Measurements from ENCODE around the gene DNAH17.
"Not testable (repeated sequence)": the region's sequence is repeated elsewhere in the genome, so short reads cannot be mapped to it uniquely, and the experiment has no call there.

Gene DNAH17

DNA sequence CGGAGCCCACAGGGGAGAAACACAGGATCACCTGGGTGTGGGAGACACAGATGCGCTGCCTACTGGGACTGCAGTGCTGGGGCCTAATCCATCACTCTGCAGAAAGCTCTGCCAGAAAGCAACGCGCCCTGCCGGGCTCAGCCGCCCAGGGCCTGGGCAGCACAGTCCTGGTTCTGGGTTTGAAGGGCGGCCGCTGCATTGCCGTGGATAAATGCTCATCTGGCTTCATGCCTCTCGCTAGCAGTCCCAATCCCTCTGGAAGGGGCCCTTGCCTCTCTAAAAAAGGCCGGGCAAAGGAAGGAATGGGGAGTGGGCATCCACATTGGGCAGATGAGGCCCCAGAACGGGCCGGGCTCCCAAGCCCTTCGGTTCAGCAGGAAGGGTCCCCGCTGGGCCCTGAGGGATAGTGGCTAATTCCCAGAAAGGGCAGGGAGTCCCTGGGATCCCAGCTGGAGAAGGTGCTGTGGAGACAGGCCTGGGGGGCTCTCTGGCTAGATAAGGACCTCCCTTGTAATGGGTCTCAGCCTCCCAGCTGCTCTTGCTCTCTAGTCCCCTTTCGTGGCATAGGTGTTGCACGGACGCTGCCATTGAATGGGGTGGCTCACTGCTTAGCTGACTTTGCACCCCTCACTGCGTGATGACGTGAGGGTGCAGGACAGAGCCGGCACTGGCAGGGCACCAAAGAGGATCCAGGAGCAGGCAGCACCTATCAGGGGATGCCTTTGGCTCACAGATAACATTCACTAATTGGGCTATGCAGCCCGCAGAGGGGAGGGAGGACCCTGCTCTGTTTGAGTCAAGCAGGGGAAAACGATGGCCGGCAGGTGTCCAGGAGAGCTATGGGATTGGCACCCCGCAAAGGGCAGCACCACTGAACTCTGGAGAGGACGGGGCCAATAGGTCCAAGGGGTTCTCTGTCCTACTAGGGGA is 110.1 kb downstream of the DNAH17 start:
- intact Hi-C loops (cut with DNase I) = no loop called here
- peak in 2 of 10 donors; percentile 74 to 78 for DNase-seq

DNA sequence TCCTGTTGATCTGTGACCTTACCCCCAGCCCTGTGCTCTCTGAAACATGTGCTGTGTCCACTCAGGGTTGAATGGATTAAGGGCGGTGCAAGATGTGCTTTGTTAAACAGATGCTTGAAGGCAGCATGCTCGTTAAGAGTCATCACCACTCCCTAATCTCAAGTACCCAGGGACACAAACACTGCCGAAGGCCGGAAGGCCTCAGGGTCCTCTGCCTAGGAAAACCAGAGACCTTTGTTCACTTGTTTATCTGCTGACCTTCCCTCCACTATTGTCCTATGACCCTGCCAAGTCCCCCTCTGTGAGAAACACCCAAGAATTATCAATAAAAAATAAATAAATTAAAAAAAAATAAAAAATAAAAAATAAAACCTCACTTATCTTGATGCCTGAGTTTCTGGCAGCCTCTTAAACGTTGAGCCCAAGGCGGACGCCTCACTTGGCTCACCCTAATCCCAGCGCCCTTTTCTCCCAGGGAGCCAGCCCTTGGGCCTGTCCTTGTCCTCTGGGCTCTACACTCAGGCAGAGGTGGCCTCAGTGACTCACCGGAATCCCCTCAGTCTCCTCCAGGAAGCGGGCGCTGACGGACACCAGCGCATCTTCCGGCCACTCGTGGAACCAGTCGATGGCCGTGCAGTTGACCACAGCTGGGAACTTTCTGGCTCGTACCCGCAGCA is 110.9 kb downstream of the DNAH17 start:
- DNase-seq = not testable (repeated sequence)

DNA sequence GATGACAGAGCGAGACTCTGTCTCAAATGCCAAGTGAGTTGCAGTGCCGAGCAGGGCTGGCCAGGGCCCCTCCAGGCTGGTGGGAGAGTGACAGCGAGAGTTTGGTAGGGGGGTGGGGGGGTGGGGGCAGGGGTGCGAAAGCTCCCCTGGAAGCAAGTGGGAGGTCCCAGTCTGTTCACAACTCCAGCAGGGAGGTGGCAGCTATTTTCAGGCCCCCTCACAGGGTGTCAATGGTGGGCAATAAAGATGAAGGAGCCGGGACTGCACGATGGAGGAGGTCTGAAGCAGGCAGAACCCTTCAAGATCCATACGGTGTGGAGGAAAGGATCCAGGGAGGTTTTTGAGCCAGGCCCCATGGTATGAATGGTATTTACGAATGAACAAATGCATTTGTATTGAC is 115.0 kb downstream of the DNAH17 start:
- peak in 1 of 10 donors; percentile 55 for DNase-seq
- intact Hi-C loops (cut with DNase I) = no loop called here

More for the DNA sequence above, 110.9 kb downstream of the DNAH17 start:
- intact Hi-C loops (cut with DNase I) = not testable (repeated sequence)

DNA sequence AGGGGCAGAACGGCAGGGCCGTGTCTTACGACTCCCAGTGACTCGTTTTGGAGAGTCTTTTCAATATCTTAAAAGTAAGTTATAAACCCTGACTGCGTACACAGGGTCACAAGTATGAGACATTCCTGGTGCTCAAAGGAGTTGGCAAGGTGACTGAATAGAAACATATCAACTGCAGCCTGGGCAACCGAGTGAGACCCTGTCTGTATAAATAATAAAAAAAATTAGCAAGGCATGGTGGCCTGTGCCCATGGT is 115.5 kb downstream of the DNAH17 start:
- intact Hi-C loops (cut with DNase I) = no loop called here
- no peak for DNase-seq

DNA sequence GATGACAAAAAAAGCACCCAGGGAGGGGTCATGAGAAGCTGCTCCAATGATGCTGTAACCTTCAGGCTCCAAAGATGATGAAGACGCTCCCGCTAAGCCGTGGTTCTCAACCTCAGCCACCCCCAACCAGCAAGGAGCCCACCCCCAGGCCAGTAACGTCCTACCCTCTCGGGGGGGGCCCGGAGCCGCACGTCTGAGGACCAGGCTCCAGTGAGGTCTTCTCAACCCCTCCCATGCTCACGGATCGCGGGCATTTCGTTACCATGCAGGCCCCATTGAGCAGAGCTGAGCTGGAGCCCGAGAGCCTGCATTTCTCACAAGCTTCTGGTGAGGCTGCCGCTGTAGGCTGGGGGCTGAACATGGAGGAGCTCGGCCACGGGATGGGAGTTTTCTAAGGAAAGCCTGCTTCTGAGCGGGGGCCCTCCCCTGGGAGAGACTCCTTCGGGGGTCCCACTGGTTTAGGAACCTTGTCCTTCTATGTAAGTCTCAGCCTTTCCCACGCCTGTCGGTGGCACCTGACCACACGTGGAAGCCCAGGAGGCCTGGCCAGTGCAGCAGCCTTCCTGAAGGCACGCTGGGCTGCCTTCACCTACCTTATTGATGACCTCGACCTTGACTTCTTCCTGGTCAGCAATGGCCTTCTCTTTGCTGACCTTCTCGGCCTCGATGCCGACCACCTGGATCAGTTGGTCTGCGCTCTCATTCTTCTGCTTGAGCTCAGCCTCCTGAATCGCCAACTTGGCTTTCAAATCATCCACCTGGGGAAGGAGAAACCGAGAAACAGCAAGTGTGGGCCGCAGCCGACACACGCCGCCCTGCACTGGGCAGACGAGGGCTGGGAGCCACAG is 116.0 kb downstream of the DNAH17 start:
- intact Hi-C loops (cut with DNase I) = no loop called here
- DNase-seq = peak in 1 of 10 donors; percentile 56

DNA sequence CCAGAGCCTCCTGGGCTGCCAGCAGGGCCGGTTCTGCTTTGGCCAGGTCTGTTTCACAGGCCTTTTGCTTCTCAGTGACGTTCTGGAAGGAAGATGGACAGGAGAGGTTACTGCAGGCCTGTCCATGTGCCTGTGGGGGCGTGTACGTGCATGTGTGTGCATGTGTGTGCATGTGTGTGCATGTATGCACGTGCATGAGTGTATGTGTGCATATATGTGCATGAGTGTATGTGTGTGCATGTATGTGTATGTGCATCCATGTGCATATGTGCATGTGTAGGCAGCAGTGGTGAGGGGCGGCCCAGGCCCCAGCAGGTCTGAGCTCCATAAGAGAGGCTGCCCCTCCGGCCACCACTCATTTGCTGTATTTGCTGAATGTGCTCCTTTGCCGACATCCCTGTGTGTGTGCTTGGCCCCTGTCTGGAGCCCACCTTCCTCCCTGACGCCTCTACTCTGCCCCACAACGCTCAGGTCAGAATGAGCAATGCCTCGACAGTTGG is 117.0 kb downstream of the DNAH17 start:
- DNase-seq = peak in 1 of 10 donors; percentile 51
- intact Hi-C loops (cut with DNase I) = no loop called here

DNA sequence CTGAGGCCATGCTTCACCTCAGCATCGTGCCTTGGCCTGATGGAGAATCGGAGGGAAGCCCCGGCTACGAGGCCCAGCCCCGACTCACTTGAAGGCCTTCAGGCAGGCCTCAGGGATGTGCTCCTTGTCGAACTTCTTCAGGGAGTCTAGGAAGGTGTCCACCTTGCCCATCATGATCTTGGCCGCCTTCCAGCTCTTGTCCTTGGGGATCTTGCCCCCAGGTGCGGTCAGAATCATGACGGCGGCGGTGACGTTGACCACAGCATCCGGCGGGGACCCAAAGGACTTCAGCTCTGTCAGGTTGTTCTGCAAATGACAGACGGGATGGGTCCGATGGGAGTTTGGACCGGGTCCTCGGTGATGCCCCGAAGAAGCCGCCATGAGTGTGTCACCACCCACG is 117.5 kb downstream of the DNAH17 start:
- intact Hi-C loops (cut with DNase I) = no loop called here
- DNase-seq = peak in 1 of 10 donors; percentile 72

DNA sequence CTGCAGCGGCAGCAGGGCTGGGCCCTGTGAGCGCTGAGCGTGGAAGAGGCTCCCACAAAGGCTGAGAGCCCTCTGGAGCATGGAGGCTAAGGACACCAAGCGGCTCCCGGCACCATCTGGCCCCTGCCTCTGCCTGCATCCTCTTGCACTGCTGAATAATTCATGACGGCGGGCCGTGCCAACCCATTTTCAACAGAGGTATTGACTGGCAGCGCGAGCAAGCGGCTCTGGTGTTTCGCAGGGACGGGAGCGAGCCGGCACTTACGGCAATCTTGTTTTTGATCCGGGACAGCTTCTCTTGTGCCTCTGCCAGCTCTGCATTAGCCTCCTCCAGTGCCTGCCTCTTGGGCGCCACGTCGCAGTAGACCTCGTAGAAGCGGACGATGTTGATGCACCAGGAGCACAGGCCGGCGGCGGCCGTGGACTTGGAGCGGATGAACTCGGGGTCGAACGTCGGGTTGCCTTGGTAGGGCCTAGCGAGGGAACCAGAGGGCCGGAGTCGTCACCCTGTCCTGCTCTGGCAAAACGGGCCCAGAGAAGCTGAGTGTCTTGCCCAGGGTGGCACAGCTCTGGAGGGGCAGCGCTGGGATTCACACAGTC is 118.4 kb downstream of the DNAH17 start:
- intact Hi-C loops (cut with DNase I) = no loop called here
- DNase-seq = peak; percentile 90 to 99 (median 96)

DNA sequence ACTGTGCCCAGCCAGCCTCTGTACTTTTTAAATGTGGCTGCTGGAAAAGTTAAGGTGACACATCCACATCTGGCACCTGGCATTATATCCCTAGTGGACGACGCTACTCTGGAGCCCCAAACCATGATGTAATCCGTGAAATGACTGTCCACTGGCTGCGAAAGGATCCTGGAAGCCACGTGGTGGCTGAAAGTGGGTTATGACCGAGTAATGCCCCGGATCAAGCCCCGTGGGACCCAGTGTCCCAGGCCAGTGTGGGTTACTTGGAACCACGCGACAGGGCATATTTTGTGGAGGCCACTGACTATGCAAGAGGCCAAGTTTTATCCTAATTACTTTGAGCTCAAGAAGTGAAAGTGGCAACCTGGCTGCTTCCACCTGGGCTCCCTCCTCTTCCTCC is 119.1 kb downstream of the DNAH17 start:
- DNase-seq = peak in 2 of 10 donors; percentile 31 to 55
- intact Hi-C loops (cut with DNase I) = no loop called here

DNA sequence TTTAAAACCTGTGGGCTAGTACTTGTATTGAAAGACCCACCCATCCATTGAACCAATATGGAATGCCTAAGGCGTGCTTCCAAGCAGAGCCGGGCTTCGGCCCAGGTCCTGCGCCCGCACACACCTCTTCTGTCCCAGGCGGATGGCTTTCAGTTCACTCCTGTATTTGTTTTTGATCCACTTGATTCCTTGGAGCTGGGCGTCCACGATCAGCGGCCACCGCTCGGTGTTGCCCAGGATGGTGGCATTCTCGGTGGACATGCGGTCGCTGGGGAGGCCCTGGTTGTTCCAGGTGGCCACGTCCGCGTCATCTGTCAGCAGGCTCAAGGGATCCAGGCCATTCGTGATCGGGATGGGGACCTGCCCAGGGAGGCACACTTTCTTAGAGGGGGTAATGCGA is 122.8 kb downstream of the DNAH17 start:
- intact Hi-C loops (cut with DNase I) = no loop called here

DNA sequence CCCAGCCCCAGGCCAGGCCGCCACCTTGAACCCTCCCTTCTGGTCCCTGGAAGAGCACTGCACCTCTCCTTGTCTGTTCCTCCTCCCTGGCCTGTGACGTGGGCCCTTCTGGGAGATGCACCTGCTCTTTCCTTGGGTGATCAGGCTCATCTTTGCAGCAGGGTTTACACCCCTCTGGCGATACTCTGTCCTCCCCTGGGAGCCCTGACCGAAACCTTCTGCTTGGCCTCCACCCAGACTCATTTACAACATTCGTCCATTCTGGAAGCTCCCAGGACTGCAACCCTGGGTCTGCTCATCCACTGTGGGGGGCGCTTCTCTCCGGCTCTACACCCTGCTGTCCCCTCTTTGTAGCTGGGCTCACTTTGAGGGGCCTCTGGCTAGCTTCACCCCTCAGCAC is 125.4 kb downstream of the DNAH17 start:
- DNase-seq = no peak
- intact Hi-C loops (cut with DNase I) = no loop called here

More for the DNA sequence above, 122.8 kb downstream of the DNAH17 start:
- DNase-seq = no peak

DNA sequence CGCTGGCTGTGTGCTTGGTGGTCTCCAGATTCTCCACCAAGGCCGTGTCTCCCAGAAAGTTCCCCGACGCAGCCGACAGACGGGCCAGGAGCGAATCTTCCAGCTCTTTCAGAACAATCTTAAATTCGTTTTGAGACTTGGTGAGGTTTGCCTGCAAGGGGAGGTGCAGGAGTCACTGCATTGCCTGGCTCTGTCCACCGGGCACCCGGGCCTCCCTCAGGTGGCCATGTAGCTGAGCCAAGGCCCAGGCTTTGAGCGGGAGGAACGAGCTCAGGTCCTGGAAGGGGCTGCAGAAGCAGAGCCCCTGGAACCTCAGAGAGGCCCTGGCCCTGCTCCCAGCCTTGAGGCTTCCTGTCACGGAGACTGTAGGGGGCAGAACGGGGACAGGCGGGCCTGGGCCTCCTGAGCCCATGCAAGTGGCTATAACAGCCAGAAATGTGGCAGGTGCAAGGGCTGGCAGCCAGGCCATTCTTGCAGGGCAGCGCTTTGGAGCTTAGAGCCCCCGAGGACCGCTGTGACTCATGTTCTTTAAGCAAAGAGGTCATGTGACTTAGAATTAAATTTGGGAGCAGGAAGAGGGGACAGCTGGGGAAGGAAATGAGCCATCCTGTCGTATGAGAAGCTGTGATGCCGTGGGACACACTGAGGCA is 126.4 kb downstream of the DNAH17 start:
- peak in 1 of 10 donors; percentile 79 for DNase-seq
- intact Hi-C loops (cut with DNase I) = no loop called here

DNA sequence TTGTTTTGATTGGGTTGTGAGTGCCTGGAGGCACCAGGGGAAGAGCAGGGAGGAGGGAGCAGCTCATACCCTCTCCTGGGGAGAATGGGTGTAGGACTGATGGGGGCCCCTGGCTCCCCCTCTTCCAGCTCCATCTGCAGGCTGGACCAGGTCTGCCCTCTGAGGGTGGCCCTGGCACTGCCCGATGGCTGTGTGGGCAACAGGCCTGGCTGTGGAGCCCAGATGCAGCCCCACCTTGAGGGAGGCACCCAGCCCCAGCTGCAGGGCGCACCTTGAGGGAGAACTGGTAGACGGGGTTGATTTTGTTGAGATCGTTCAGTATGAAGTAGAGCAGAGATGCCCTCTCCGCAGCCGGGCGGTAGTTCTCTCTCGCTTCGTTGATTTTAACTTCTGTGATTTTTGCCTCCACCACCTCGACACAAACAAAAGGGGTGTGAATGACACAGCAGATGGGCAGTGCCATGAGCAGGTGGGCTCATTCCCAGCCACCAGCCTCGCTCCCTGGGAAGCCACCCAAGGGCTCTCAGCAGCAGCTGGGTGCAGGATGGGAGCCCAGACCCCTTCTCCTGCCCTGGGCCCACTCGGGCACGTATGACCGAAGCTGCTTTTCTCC is 127.1 kb downstream of the DNAH17 start:
- intact Hi-C loops (cut with DNase I) = no loop called here
- peak in 1 of 10 donors; percentile 86 for DNase-seq

DNA sequence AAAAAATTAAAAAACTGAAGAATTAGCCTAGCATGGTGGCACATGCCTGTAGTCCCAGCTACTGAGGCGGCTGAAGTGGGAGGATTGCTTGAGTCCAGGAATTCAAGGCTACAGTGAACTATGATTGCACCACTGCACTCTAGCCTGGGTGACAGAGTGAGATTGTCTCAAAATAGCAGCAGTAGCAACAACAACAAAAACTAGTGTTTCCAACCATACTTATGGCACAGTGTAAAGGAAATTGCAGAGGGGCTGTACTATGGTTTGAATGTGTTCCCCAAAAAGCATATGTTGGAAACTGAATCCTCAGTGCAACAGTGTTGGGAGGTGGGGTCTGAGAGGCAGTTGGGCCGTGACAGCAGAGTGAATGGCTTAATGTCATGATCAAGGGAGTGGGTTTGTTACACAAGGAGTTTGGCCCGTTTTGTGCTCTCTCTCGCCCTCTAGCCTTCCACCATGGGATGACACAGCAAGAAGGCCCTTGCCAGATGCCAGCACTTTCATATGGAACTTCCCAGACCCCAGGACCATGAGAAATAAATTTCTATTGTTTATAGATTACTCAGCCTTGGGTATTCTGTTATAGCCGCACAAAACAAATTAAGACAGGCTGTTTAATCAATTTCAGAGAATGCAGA is 128.7 kb downstream of the DNAH17 start:
- DNase-seq = no peak
- intact Hi-C loops (cut with DNase I) = no loop called here

DNA sequence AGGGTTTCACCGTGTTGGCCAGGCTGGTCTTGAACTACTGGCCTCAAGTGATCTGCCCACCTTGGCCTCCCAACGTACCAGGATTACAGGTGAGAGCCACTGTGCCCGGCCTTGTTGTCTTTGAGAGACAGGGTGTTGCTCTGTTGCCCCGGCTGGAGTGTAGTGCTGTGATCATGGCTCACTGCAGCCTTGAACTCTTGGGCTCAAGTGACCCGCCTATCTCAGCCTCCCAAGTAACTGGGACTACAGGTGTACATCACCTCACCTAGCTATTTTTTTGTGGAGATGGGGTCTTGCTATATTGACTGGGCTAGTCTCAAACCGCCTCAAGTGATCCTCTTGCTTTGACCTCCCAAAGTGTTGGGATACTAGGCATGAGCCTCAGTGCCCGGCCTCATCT is 130.4 kb downstream of the DNAH17 start:
- DNase-seq = no peak
- intact Hi-C loops (cut with DNase I) = no loop called here

DNA sequence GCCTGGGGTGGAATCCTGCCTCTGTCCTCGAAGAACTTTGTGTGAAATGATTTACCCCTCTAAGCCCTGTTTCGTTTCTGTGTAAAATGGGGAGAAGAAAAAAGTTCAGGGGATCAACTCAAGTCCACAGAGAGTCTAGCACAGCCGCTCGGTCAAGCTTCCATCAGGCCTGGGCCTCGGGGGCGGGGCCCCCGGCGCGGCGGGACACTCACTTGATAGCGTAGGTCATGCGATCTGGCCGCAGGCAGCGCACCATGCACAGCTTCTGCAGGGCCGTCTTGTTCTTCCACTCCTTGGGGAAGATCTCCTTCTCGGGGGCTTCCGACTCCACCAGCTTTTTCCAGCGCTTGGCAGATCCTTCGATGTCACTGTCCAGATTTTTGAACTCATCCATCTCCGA is 132.8 kb downstream of the DNAH17 start:
- no peak for DNase-seq
- intact Hi-C loops (cut with DNase I) = no loop called here

DNA sequence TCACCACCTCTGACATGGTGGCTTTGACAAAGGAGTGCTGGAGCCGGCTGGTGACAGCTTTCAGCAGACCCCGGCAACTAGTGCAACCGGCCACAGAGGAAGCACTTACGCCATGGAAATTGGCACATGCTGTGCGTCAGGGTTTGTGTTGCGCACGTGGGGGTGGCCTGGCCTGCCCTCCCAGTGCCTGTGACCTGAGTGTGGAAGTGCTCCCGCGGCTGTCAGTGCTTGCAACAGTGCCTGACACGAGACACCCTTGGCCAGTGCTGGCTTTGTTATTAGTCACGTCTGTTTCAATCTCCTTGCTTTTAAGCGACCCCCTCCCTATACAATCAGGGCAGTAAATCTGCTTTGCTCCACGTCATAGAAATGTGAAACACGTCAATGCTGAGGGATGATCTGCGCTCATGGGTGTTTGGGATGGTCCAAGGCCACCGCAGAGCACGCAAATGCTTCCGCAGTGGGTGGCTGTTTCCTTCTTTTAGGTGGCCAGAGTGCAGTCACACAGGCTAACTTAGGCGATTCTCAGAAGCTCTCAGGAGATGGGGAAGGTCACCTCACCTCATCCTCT is 134.5 kb downstream of the DNAH17 start:
- intact Hi-C loops (cut with DNase I) = no loop called here
- DNase-seq = peak in 1 of 10 donors; percentile 43

DNA sequence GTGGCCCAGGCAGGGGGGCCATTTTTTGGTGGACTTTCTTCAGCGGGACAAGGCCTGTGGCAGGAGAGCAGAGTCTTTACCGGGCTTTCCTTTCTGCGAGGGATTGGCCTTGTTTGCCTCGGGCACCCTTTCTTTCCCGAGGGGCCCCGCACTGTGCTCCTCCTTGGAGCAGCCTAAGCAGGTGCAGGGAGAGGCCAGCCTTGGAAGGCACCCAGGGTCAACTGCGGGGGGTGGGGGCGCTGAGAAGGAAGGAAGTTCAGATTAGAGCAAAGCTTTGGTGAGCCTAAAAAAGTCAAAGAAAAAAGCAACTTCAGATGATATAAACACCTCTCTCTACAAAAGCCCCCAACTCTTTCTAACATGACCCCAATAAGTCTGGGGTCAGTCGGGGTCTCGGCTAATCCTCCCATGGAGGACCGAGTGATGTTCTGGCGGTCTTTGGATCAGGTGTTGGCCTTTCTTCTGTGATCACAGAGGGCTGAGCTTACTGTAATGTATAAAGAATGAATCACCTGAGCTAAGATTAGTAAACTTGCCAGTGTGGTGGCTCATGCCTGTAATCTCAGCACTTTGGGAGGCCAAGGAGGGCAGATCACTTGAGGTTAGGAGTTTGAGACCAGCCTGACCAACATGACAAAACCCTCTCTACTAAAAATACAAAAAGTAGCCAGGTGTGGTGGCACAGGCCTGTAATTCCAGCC is 135.8 kb downstream of the DNAH17 start:
- no peak for DNase-seq
- intact Hi-C loops (cut with DNase I) = no loop called here

Measured in posterior cingulate gyrus (tissue), 11 donors.